MV-4-11 (cell line): ENCODE data around the gene TCIRG1.

Experiments
- DNase-seq: peaks from one replicate; lab custom pipeline; 2025; lab: John Stamatoyannopoulos, UW

TCIRG1 gene

GRCh38 chr11:68016904-68017817 is 21.7 kb upstream of the TCIRG1 start:
- DNase-seq = no peak

GRCh38 chr11:68017980-68018729 is 20.7 kb upstream of the TCIRG1 start:
- no peak for DNase-seq

GRCh38 chr11:68018730-68019190 is 20.1 kb upstream of the TCIRG1 start:
- DNase-seq = no peak

- DNase-seq = no peak
These were observed 19.3 kb upstream of the TCIRG1 start for GRCh38 chr11:68019486-68019885.

GRCh38 chr11:68020575-68020974 is 18.2 kb upstream of the TCIRG1 start:
- no peak for DNase-seq

GRCh38 chr11:68021167-68021787 is 17.5 kb upstream of the TCIRG1 start:
- no peak for DNase-seq

- no peak for DNase-seq
These were observed 16.3 kb upstream of the TCIRG1 start for GRCh38 chr11:68022531-68022930.

- DNase-seq = no peak
These were observed 14.3 kb upstream of the TCIRG1 start for GRCh38 chr11:68024508-68024907.

- DNase-seq = peak; percentile 24
These were observed 13.8 kb upstream of the TCIRG1 start for GRCh38 chr11:68025047-68025446.

- no peak for DNase-seq
These were observed 12.3 kb upstream of the TCIRG1 start for GRCh38 chr11:68026391-68027105.

GRCh38 chr11:68027667-68028066 is 11.2 kb upstream of the TCIRG1 start:
- no peak for DNase-seq

- DNase-seq = peak; percentile 16
These were observed 9.9 kb upstream of the TCIRG1 start for GRCh38 chr11:68028802-68029545.

GRCh38 chr11:68030318-68031143 is 8.3 kb upstream of the TCIRG1 start, which contains the start of gene NDUFS8:
Gene NDUFS8 (plus strand): TSS chr11:68030681. CDS start chr11:68032152, 1,471 bp downstream.
- peak; percentile 100 for DNase-seq

- DNase-seq = no peak
These were observed 7.7 kb upstream of the TCIRG1 start for GRCh38 chr11:68031144-68031464.

GRCh38 chr11:68032003-68032402 is 6.8 kb upstream of the TCIRG1 start:
- no peak for DNase-seq

- no peak for DNase-seq
These were observed 5.7 kb upstream of the TCIRG1 start for GRCh38 chr11:68032997-68033707.

GRCh38 chr11:68033708-68034045 is 5.1 kb upstream of the TCIRG1 start:
- DNase-seq = no peak

- DNase-seq = no peak
These were observed 3.5 kb upstream of the TCIRG1 start for GRCh38 chr11:68035266-68035876.

- DNase-seq = peak; percentile 71
These were observed 2.6 kb upstream of the TCIRG1 start for GRCh38 chr11:68036141-68036716.
